Ovary (tissue), 9 donors: ENCODE data around the gene UBE2E3. TPM values are rescaled to one million over a fixed set of nuclear protein-coding genes. Genes with fewer than 3 reads are reported as not detected.
"Not testable (repeated sequence)": the region's sequence is repeated elsewhere in the genome, so short reads cannot be mapped to it uniquely, and the experiment has no call there.

Experiments used
- DNase-seq, 5 donors: peaks; one replicate each; pipeline ENCODE4 v3.0.0-alpha.2; 2019 to 2020
- H3K27ac ChIP-seq, 2 donors: fragments of 200-600 bp; one replicate each; pipeline versions ENCODE4 v1.5.1 to v1.8.0; 2019 to 2022
- H3K27me3 ChIP-seq: fragments of 200-600 bp; one replicate; pipeline ENCODE4 v1.8.0; 2022
- H3K36me3 ChIP-seq: fragments of 200-600 bp; sonication (generic); one replicate; pipeline ENCODE4 v1.5.1; 2019
- H3K4me1 ChIP-seq: one replicate; pipeline ENCODE4 v1.8.1; 2013; ENCODE audit warnings: mild to moderate bottlenecking, moderate library complexity; ENCODE audit not compliant: insufficient read depth
- H3K4me3 ChIP-seq: fragments of 200-600 bp; sonication (generic); one replicate; pipeline ENCODE4 v1.5.1; 2017
- H3K9me3 ChIP-seq, 2 donors: fragments of 200-600 bp in 1 of 2; sonication (generic) in 1 of 2; one replicate each; pipeline versions ENCODE4 v1.5.1 to v1.8.1; 2013 to 2019; ENCODE audit warnings: mild to moderate bottlenecking in 1 of 2, moderate library complexity in 1 of 2
- CTCF ChIP-seq, 3 donors: fragments of 450-650 bp in 2 of 3; fragments of 200-600 bp in 1 of 3; IDR thresholded peaks; one replicate each; pipeline versions ENCODE4 v1.5.1 to v1.8.0; 2016 to 2022; ENCODE audit warnings: antibody characterized with exemption in 3 of 3, mild to moderate bottlenecking in 1 of 3
- EP300 ChIP-seq: sonication (generic); formaldehyde crosslinking; IDR thresholded peaks from one replicate; pipeline ENCODE4 v1.6.1; 2017; ENCODE audit warnings: antibody characterized with exemption
- POLR2A ChIP-seq: fragments of 450-650 bp; IDR thresholded peaks from one replicate; pipeline ENCODE4 v1.6.1; 2017; ENCODE audit warnings: antibody characterized with exemption, mild to moderate bottlenecking, moderate library complexity
- WGBS, 3 donors: extraction: QIAGEN DNeasy Blood & Tissue Kit in 1 of 3; methylation state at CpG; one replicate each; pipeline versions ENCODE4 v1.1.5 to v1.1.7; 2013 to 2017; 5-methylcytosine and 5-hydroxymethylcytosine counted together
- intact Hi-C, 4 donors: fragments of 100-400 bp; cut with DNase I; formaldehyde crosslinking; loops; one replicate each; pipeline versions ENCODE4 v1.11.0 to v1.15.1; 2022 to 2023
- polyA plus RNA-seq, 2 donors: library from polyadenylated mRNA; stranded (reverse); fragments of 200-250 nt in 1 of 2; fragments of 350-450 nt in 1 of 2; fragmentation: Illumina TruSeq in 1 of 2; extraction: RNeasy Lipid Tissue Mini Kit (QIAGEN cat#74804) in 1 of 2; gene quantifications; one replicate each; pipeline ENCODE4 v1.2.3, GENCODE V29; 2013 to 2014
- total RNA-seq, 7 donors: library from RNA; depleted of rRNA in 2 of 7; stranded (reverse); fragments of >200 nt in 2 of 7; fragmentation: NEBNext Ultra II Directional in 3 of 7; extraction: Animal tissue kit (Norgen Biotek cat#: 25700) in 3 of 7; gene quantifications; one replicate each; pipeline versions ENCODE4 v1.1.0 to v1.2.4, GENCODE V29; 2016 to 2023
- donor health status: DM: no; HTN: no; CAD: no; lungs with moderate emphysema.
- donor health status: DM: no; HTN: no; CAD: no.
- donor health status: Bipolar disorder and iron deficiency.
- donor health status: DM: yes; HTN: yes; CAD: no.
- donor health status: DM: no; HTN: no; CAD: no.
- donor health status: DM: yes; HTN: yes; CAD: no.

UBE2E3 gene
- total and polyA plus RNA-seq, 9 donors, result 43.0 to 96.3 (median 49.8) TPM

DNA sequence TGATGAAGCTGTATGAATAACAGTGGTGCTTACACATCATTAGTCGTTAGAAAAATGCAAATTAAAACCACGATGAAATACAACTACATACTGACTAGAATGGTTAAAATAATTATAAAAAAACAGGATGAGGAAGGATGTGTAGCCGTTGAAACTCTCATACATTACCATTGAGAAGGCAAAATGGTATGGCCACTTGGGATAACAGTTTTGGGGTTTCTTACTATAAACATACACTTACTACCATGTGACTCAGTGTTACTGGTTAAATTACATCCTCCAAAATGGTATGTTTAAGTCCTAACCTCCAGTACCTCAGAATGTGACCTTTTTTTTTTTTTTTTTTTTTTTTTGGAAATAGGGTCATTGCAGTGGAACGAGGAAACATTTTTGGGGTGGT lies 58.4 kb downstream of the UBE2E3 start:
- intact Hi-C loops, result no loop called here
- TF ChIP-seq POLR2A (no peak), CTCF (IDR thresholded peaks at IDR 0.05) (no peak), EP300 (no peak)
- no peaks in the 10 kb centered on the region for H3K36me3 ChIP-seq
- peaks cover 3% of the 10 kb centered on the region for H3K27me3 ChIP-seq
- no peaks in the 10 kb centered on the region for H3K9me3 ChIP-seq
- H3K4me1 ChIP-seq, result no peaks in the 10 kb centered on the region
- 88 to 93% (median 90%) methylated on average over 4 of the region's 4 CpGs for WGBS, 3 donors
- no peak overlapping the region for H3K4me3 ChIP-seq
- DNase-seq, result no peak
- no peak overlapping the region for H3K27ac ChIP-seq

- 93 to 96% (median 95%) methylated on average over 11 of the region's 11 CpGs for WGBS, 3 donors
- H3K27ac ChIP-seq, H3K4me1 ChIP-seq, H3K9me3 ChIP-seq, DNase-seq, intact Hi-C loops, H3K4me3 ChIP-seq, H3K27me3 ChIP-seq, H3K36me3 ChIP-seq: not testable (repeated sequence)
These were observed 60.4 kb downstream of the UBE2E3 start for GRCh38 chr2:181040839-181041238.

DNA sequence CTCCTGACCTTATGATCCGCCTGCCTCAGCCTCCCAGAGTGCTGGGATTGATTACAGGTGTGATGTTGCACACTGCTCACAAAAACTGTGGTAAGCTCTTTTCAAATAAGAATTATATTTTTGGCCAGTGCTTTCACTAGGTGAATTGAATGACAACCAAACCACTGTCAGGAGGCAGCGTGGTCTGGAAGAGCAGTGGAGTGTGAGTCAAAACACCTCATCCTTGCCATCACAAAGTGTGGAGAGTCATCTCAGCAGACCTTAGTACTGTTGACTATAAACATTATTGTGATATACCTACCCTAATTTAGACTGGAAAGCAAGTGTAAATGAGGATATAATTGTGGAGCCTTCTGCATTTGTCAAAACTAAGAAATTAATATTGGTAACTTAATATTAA lies 61.3 kb downstream of the UBE2E3 start:
- intact Hi-C loops, result no loop called here
- Histone ChIP-seq H3K4me3 (no peak overlapping the region), H3K9me3 (no peaks in the 10 kb centered on the region), H3K27ac (no peak overlapping the region), H3K27me3 (no peaks in the 10 kb centered on the region), H3K36me3 (no peaks in the 10 kb centered on the region), H3K4me1 (no peaks in the 10 kb centered on the region)
- DNase-seq, result no peak
- WGBS, 3 donors, result 94 to 95% (median 94%) methylated on average over 2 of the region's 2 CpGs
- TF ChIP-seq CTCF (IDR thresholded peaks at IDR 0.05) (no peak), EP300 (no peak), POLR2A (no peak)

GRCh38 chr2:181042706-181043105 lies 62.3 kb downstream of the UBE2E3 start:
- Histone ChIP-seq H3K27me3 (no peaks in the 10 kb centered on the region), H3K4me3 (no peak overlapping the region), H3K4me1 (no peaks in the 10 kb centered on the region), H3K9me3 (no peaks in the 10 kb centered on the region), H3K36me3 (no peaks in the 10 kb centered on the region), H3K27ac (no peak overlapping the region)
- no peak for TF ChIP-seq POLR2A
- TF ChIP-seq CTCF (IDR thresholded peaks at IDR 0.05), result no peak
- TF ChIP-seq EP300, result no peak
- DNase-seq, result no peak
- intact Hi-C loops, result no loop called here
- 91 to 100% (median 97%) methylated on average over 1 of the region's 1 CpG for WGBS, 3 donors

DNA sequence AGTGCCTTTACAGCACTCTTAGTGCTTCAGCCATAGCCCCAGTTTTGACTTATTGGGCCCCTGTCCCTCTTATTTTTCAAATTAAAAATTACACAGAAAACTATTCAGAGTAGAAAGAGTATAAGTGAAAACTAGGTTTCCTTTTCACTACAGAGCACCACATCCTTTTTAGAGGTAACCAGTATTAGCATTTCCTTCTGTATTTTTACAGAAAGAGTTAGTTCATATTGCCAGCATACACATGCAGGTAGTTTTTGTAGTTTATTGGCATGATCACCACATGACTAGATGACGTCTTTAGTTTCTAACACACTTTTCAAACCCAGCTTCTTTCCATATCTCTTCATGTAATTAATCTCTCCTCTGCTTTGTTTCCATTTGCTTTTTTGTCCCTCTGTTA lies 66.4 kb downstream of the UBE2E3 start:
- no peaks in the 10 kb centered on the region for H3K27me3 ChIP-seq
- H3K36me3 ChIP-seq, result no peaks in the 10 kb centered on the region
- 78 to 88% (median 86%) methylated on average over 1 of the region's 1 CpG for WGBS, 3 donors
- TF ChIP-seq EP300, result no peak
- no peaks in the 10 kb centered on the region for H3K4me1 ChIP-seq
- intact Hi-C loops, result no loop called here
- H3K27ac ChIP-seq, result no peak overlapping the region
- no peak for DNase-seq
- no peaks in the 10 kb centered on the region for H3K9me3 ChIP-seq
- H3K4me3 ChIP-seq, result no peak overlapping the region

- Histone ChIP-seq H3K4me1 (no peaks in the 10 kb centered on the region), H3K27me3 (no peaks in the 10 kb centered on the region), H3K4me3 (no peak overlapping the region), H3K36me3 (no peaks in the 10 kb centered on the region), H3K9me3 (no peaks in the 10 kb centered on the region), H3K27ac (no peak overlapping the region)
- DNase-seq, result no peak
- intact Hi-C loops, result no loop called here
- TF ChIP-seq POLR2A (no peak), CTCF (IDR thresholded peaks at IDR 0.05) (no peak), EP300 (no peak)
- WGBS, 3 donors, result 80 to 85% (median 83%) methylated on average over 4 of the region's 4 CpGs
These were observed 67.4 kb downstream of the UBE2E3 start for GRCh38 chr2:181047829-181048228.
